ENCODE data around the gene CYFIP1.

DNA sequence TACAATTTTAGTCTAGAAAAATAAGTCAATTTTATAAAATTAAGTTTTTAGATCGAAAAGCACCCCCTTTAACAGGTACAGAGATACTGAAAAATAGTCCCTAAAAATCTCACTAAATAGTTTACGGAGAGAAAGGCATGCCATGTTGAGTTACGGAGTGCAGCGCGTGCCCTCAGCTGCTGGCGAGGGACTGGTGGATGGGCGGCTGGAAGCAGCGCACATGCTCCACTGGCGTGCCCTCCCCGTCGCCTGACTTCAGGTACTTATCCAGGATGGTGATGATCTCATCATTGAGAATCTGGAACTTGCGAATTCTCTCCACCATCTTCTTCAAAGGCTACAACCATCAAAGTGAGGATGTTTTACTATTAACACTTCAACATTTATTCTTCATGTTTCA lies 110.3 kb downstream of the CYFIP1 start:
- TF ChIP-seq, protein P1, sequence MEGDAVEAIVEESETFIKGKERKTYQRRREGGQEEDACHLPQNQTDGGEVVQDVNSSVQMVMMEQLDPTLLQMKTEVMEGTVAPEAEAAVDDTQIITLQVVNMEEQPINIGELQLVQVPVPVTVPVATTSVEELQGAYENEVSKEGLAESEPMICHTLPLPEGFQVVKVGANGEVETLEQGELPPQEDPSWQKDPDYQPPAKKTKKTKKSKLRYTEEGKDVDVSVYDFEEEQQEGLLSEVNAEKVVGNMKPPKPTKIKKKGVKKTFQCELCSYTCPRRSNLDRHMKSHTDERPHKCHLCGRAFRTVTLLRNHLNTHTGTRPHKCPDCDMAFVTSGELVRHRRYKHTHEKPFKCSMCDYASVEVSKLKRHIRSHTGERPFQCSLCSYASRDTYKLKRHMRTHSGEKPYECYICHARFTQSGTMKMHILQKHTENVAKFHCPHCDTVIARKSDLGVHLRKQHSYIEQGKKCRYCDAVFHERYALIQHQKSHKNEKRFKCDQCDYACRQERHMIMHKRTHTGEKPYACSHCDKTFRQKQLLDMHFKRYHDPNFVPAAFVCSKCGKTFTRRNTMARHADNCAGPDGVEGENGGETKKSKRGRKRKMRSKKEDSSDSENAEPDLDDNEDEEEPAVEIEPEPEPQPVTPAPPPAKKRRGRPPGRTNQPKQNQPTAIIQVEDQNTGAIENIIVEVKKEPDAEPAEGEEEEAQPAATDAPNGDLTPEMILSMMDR (IDR thresholded peaks at IDR 0.05; ENCODE audit: low read depth, low read length, poor library complexity, severe bottlenecking), result no peak
- TF ChIP-seq EZH2phosphoT487 (IDR thresholded peaks at IDR 0.05; ENCODE audit: borderline replicate concordance, low read length), result no peak

Measured in DOHH2 (cell line).